Tibial nerve (tissue), 4 donors: ENCODE data around the gene CPZ. TPM values are rescaled to one million over a fixed set of nuclear protein-coding genes. Genes with fewer than 3 reads are reported as not detected.

Experiments used
- DNase-seq, 2 donors: peaks; one replicate each; pipeline ENCODE4 v3.0.0-alpha.2; 2019; ENCODE audit warnings: low spot score in 2 of 2
- H3K27ac ChIP-seq, 4 donors: fragments of 200-600 bp; sonication (generic) in 3 of 4; one replicate each; pipeline ENCODE4 v1.5.1; 2017 to 2019; ENCODE audit warnings: mild to moderate bottlenecking in 1 of 4
- H3K27me3 ChIP-seq, 2 donors: fragments of 200-600 bp; sonication (generic) in 1 of 2; one replicate each; pipeline versions ENCODE4 v1.5.1 to v1.6.0; 2017 to 2019
- H3K36me3 ChIP-seq, 3 donors: fragments of 200-600 bp; sonication (generic); one replicate each; pipeline ENCODE4 v1.5.1; 2018 to 2019
- H3K4me1 ChIP-seq, 4 donors: fragments of 200-600 bp; sonication (generic) in 3 of 4; one replicate each; pipeline ENCODE4 v1.5.1; 2017 to 2019
- H3K4me3 ChIP-seq, 4 donors: fragments of 200-600 bp; sonication (generic) in 3 of 4; one replicate each; pipeline ENCODE4 v1.5.1; 2017 to 2019; ENCODE audit warnings: mild to moderate bottlenecking in 1 of 4, moderate library complexity in 1 of 4
- H3K9me3 ChIP-seq, 4 donors: fragments of 200-600 bp; sonication (generic) in 3 of 4; one replicate each; pipeline ENCODE4 v1.5.1; 2017 to 2019
- EP300 ChIP-seq, 2 donors: sonication (generic); formaldehyde crosslinking; IDR thresholded peaks; one replicate each; pipeline ENCODE4 v1.6.1; 2017; ENCODE audit warnings: antibody characterized with exemption in 2 of 2, mild to moderate bottlenecking in 1 of 2
- POLR2A ChIP-seq, 2 donors: fragments of 450-650 bp; IDR thresholded peaks; one replicate each; pipeline ENCODE4 v1.6.1; 2017; ENCODE audit warnings: antibody characterized with exemption in 2 of 2, mild to moderate bottlenecking in 2 of 2, moderate library complexity in 2 of 2
- WGBS, 2 donors: methylation state at CpG; one replicate each; pipeline ENCODE4 v1.1.5; 2018; 5-methylcytosine and 5-hydroxymethylcytosine counted together
- total RNA-seq, 4 donors: library from RNA; depleted of rRNA; stranded (reverse); fragments of >200 nt; gene quantifications; one replicate each; pipeline ENCODE4 v1.1.0, GENCODE V29; 2016
- TF ChIP-seq, protein P1 (sequence below), 5 experiments: fragments of 200-600 bp in 3 of 5; fragments of 450-650 bp in 2 of 5; sonication (generic) in 3 of 5; IDR thresholded peaks; one replicate each; pipeline ENCODE4 v1.5.1; 2016 to 2019; ENCODE audit warnings: antibody characterized with exemption in 5 of 5, mild to moderate bottlenecking in 3 of 5, moderate library complexity in 2 of 5

CPZ gene
- total RNA-seq, 4 donors from 2014 or later: 1.6 to 11.7 (median 2.5) TPM

DNA sequence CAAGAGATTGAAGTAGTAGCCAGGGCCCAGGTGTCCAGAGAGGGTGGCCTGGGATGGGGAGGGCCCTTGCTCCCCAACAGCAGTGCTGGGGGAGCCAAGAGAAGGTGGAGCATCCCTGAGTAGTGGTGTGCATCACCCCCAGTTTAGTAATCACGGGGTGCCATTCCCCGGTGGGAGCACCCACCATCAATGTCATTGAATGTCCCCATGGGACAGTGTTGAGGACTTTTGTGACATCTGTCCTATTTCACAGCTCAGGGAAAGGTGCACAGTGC lies 4.4 kb upstream of the CPZ start:
- TF ChIP-seq, protein P1, sequence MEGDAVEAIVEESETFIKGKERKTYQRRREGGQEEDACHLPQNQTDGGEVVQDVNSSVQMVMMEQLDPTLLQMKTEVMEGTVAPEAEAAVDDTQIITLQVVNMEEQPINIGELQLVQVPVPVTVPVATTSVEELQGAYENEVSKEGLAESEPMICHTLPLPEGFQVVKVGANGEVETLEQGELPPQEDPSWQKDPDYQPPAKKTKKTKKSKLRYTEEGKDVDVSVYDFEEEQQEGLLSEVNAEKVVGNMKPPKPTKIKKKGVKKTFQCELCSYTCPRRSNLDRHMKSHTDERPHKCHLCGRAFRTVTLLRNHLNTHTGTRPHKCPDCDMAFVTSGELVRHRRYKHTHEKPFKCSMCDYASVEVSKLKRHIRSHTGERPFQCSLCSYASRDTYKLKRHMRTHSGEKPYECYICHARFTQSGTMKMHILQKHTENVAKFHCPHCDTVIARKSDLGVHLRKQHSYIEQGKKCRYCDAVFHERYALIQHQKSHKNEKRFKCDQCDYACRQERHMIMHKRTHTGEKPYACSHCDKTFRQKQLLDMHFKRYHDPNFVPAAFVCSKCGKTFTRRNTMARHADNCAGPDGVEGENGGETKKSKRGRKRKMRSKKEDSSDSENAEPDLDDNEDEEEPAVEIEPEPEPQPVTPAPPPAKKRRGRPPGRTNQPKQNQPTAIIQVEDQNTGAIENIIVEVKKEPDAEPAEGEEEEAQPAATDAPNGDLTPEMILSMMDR (IDR thresholded peaks at IDR 0.05): no peak
- TF ChIP-seq EP300 (IDR thresholded peaks at IDR 0.05): no peak
- no peak for TF ChIP-seq POLR2A (IDR thresholded peaks at IDR 0.05)
- Histone ChIP-seq H3K36me3 (no peaks in the 10 kb centered on the region), H3K4me3 (no peak overlapping the region), H3K9me3 (no peaks in the 10 kb centered on the region), H3K27me3 (peaks cover 0 to 55% of the 10 kb centered on the region in 2 donors), H3K4me1 (peaks cover 0 to 14% (median 0%) of the 10 kb centered on the region in 4 donors), H3K27ac (no peak overlapping the region)
- 80 to 95% methylated on average over 2 of the region's 2 CpGs for WGBS, 2 donors
- DNase-seq: no peak

GRCh38 chr4:8589336-8589735 lies 3.2 kb upstream of the CPZ start:
- WGBS, 2 donors: 80 to 82% methylated on average over 10 of the region's 10 CpGs
- no peak overlapping the region for H3K4me3 ChIP-seq
- peaks cover 0 to 59% of the 10 kb centered on the region in 2 donors for H3K27me3 ChIP-seq
- H3K36me3 ChIP-seq: no peaks in the 10 kb centered on the region
- no peak overlapping the region for H3K27ac ChIP-seq
- TF ChIP-seq, protein P1 (IDR thresholded peaks at IDR 0.05): no peak
- TF ChIP-seq POLR2A (IDR thresholded peaks at IDR 0.05): no peak
- TF ChIP-seq EP300 (IDR thresholded peaks at IDR 0.05): no peak
- H3K9me3 ChIP-seq: no peaks in the 10 kb centered on the region
- peaks cover 0 to 20% (median 0%) of the 10 kb centered on the region in 4 donors for H3K4me1 ChIP-seq
- no peak for DNase-seq

GRCh38 chr4:8589823-8590545 lies 2.6 kb upstream of the CPZ start:
- Histone ChIP-seq H3K27ac (no peak overlapping the region), H3K36me3 (no peaks in the 10 kb centered on the region), H3K9me3 (no peaks in the 10 kb centered on the region), H3K4me1 (peaks cover 0 to 20% (median 0%) of the 10 kb centered on the region in 4 donors), H3K4me3 (no peak overlapping the region), H3K27me3 (peaks cover 0 to 59% of the 10 kb centered on the region in 2 donors)
- no peak for DNase-seq
- TF ChIP-seq EP300 (IDR thresholded peaks at IDR 0.05): no peak
- TF ChIP-seq, protein P1 (IDR thresholded peaks at IDR 0.05): no peak
- no peak for TF ChIP-seq POLR2A (IDR thresholded peaks at IDR 0.05)
- 30 to 45% methylated on average over 11 of the region's 11 CpGs for WGBS, 2 donors

GRCh38 chr4:8590546-8590880 lies 2.1 kb upstream of the CPZ start:
- TF ChIP-seq POLR2A (IDR thresholded peaks at IDR 0.05): no peak
- TF ChIP-seq EP300 (IDR thresholded peaks at IDR 0.05): no peak
- TF ChIP-seq, protein P1 (IDR thresholded peaks at IDR 0.05): no peak
- no peak overlapping the region for H3K4me3 ChIP-seq
- WGBS, 2 donors: 66 to 78% methylated on average over 5 of the region's 5 CpGs
- peaks cover 0 to 20% (median 0%) of the 10 kb centered on the region in 4 donors for H3K4me1 ChIP-seq
- H3K36me3 ChIP-seq: no peaks in the 10 kb centered on the region
- H3K27me3 ChIP-seq: peaks cover 0 to 57% of the 10 kb centered on the region in 2 donors
- no peak for DNase-seq
- no peaks in the 10 kb centered on the region for H3K9me3 ChIP-seq
- no peak overlapping the region for H3K27ac ChIP-seq

GRCh38 chr4:8591114-8591513 lies 1.5 kb upstream of the CPZ start:
- Histone ChIP-seq H3K4me3 (no peak overlapping the region), H3K9me3 (no peaks in the 10 kb centered on the region), H3K4me1 (peaks cover 0 to 20% (median 0%) of the 10 kb centered on the region in 4 donors), H3K27ac (no peak overlapping the region), H3K36me3 (no peaks in the 10 kb centered on the region), H3K27me3 (peaks cover 0 to 51% of the 10 kb centered on the region in 2 donors)
- DNase-seq: no peak
- WGBS, 2 donors: 80 to 88% methylated on average over 6 to 9 of the region's 9 CpGs
- TF ChIP-seq EP300 (IDR thresholded peaks at IDR 0.05) (no peak), POLR2A (IDR thresholded peaks at IDR 0.05) (no peak)
- TF ChIP-seq, protein P1 (IDR thresholded peaks at IDR 0.05): no peak
